HG03342 (cell line): Measurements from ENCODE around the gene HOXA5.

Source experiments
- ATAC-seq: cut with Tn5 transposase; IDR thresholded peaks from one replicate; pipeline ENCODE4 v1.9.1; 2021; ENCODE audit warnings: mild to moderate bottlenecking, moderate library complexity; ENCODE audit not compliant: unreplicated experiment

The HOXA5 gene

DNA sequence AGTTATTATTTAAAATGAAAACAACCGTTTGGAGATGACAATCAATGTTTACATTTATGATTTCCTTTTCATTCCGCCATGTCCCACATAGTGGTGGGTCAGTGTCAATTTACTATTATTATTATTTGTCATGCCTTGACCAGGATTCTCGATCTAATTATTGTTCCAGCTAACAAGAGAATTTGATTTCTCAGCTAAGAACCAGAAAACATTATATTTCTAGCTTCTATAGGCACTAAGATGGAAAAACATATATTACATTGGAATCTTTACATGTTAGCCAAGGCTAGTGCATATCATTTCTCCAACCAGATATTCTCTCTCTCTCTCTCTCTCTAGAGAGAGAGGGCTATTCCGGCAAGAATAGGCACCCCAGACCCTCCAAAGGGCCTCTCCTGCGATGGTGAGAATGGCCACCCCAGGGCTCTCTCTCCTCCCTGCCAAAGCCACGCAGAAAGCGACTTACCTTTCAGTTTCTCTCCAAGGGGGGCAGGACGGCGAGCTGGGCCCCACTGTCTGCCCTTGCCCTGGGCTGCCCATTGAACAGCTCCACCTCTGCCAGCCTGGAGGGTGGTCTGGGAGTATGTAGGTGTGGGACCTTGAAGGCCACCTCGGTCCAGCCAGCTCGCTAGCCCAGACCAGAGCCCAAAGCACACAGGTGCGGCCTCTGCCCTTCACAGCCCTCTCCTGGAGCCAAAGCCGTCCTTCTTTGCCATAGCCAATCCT is 6.5 kb upstream of the HOXA5 start:
- ATAC-seq, result no peak

DNA sequence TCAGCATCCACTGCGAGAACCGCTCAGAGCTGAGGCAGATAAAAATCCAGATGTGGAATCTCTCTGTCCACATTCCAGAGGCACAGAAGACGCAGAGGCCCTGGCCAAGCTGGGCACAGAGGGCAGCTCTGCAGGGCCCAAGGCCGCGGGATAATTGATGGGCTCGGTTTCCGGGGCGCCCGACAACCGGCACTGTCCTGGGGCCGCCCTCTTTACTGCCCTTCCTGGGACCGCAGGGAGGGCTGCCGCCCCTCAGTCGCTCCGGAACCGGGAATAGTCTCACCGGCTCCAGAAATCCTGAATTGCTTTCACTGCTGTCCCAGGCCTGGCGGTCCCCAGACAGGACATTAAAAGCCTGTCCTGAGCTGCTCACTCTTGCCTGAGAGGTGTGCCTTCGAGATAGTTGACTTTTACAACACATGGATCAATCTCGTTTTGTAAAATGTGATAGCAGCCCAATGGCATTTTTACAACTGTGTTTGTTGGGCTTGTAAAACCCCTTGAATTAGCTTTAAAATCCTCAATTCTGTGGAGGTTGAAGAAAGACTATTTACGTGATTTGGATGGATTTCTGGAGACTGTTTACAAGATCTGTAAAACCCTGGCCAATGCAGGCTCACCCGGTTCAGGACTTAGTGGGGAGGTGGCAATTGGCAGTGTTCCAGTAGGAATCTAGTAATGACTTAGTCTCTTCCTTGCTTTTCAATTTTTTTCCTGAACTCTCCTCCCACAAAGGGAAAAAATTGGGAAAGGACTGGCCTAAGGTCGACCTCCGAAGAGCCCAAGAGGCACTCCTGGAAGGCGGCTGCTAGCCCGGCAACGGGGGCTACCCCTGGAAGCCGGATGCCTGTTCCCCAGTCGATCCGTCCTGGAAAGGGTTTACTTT is 5.5 kb upstream of the HOXA5 start:
- ATAC-seq, result no peak

DNA sequence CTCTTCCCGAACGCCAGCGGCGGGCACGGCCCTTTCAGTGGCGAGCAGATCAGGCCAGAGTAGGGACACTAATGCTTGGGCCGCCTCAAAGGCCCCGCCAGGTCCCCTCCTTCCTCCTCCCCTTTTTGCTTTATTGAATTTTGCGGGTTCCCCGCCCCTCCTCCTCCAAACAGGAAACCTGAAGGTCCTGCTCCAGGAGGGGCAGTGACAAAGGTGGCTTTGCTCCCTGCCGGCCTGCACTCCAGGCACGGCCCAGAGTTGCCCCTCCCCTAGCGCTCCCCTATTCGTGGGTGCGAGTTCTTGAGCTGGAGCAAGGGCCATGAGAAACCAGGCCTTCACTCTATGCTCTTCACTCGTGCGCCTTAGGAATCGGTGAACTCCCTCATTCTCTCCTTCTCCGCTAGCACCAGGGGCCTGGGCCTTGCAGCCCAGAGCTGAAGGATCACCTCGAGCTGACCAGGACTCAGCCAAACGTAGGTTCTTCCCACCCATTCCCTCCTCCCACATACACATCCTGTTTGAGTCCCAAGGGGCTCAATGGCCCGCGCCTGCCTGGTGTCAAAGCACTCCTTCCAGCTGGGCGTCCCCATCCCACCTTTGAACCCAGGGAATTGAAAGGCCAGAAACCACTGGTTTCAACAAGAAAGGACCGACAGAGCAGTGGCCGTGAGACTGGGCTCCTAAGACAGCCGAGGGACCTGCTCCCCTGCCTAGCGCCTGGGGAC is 4.7 kb upstream of the HOXA5 start:
- ATAC-seq, result no peak

DNA sequence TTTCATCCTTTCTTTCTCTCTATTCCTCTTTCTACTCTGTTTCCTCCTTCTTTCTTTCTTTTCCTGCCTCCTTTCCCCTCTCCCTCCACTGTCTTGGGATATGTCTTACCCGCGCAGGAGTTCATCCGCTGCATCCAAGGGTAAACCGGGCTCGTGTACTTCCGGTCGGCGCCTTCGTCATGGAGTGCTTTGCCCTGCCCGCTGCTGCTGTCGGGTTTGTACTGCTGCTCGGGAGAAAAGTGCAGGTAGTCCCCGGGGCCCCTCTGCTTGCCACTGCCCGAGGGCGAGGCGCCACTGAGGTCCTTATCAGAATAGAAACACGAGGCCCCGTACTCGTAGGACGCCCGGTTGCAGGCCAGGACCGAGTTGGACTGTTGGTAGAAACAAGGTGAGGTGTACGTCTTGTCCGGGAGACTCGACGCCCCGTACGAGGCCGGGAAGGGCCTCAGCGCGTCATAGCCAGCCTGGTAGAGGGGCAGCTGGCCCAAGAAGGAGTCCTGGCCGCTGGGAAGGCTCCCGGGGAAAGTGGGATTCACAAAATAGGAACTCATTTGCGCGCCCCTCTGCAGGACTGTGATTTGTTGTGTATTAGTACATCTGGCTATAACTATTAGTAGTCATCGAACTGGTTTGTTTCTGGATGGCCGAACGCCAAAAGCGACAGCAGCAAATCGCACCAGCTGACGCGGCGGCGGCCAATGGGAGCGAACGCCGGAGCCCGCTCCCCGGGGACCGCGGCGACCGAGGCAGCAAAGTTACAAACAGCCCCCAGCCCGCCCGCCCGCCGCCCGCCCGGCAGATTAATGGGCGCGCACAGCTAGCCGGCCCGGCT is 3.9 kb upstream of the HOXA5 start, which contains the start of gene HOXA6:
TSS of gene HOXA6 (minus strand) at position 576 of the 832 bp plus-strand sequence. CDS start at position 551, 25 bp downstream.
- no peak for ATAC-seq

DNA sequence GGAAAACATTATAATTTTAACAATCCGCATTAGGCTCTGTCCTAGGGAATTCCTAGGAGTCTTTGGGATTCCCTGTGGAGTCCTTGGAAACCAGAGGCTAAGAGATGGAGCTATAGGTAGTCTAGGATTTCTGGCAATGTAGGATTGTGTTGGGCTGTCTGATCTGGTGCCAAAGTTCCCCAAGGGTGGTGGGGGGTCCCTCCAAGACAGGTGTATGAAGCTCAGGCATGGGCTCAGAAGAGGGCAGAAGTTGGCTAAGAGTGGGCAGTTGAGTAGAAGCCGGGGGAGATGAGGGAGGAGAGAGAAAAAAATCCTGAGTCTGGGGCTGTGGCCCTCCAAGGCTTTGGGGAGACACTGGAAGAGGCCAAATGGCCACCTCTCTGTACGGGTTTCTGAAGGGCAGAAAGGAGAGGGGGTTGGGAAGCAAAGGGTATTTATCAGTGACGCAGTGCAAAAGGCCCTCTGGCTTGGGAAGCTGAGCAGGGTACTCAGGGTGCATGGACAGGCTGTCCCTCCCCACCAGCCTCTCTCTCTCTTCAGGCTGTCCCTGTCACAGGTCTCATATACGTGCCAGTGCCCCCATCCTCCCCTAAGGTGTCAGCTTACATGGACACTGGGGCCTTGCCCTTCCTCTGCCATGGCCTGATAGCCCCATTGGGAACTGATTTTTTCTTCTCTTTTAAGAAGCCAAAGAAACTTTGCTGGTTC is 3.2 kb upstream of the HOXA5 start:
- ATAC-seq, result no peak

DNA sequence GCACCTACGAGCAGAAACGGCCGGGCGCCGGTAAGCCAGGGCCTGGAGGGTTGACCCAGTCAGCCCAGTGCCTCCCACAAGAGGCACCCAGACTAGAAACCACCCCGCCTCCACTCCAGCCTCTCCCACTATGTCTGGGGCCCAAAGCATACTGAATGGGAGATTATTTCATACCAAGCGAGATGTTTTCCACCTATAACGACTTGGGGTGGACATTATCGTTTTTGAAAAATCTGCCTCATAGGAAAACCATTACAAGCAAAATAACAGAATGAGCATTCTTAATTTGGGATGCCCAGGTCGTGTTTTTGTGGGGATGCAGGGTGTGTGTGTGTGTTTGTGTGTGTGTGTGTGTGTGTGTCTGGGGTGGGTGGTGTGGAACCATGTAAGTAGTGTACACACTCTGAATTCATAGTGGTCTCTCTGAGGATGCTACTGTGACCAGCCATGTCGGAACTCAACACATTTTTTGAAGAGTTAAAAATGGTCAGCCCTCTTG is 2.5 kb upstream of the HOXA5 start:
- no peak for ATAC-seq

DNA sequence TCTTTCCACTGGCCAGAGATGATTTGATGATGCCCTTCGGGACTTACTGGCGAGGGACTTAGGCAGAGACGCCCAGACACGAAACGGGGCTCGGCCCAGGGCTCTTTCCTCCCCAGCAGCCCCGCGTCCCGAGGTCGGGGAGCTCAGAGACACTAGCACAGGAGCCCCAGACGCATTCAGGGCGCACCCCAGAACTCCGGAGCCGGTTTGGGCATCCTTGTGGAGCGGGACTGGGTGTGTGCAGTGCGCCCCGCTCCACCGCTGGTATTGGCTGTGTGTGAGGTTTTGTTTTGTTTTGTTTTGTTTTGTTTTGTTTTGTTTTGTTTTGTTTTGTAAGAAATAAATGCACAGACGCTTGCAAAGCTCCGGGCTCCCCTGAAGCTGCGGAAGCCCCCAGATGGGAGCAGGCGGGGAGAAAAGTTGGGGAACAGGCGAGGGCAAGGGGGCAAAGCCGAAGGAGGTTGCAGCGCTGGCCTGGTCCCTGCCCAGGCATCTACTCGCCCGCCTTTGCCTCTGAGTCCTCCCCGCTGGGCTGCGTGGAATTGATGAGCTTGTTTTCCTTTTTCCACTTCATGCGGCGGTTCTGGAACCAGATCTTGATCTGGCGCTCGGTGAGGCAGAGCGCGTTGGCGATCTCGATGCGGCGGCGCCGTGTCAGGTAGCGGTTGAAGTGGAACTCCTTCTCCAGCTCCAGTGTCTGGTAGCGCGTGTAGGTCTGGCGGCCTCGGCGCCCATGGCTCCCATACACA is 1.9 kb upstream of the HOXA5 start:
- ATAC-seq, result no peak

DNA sequence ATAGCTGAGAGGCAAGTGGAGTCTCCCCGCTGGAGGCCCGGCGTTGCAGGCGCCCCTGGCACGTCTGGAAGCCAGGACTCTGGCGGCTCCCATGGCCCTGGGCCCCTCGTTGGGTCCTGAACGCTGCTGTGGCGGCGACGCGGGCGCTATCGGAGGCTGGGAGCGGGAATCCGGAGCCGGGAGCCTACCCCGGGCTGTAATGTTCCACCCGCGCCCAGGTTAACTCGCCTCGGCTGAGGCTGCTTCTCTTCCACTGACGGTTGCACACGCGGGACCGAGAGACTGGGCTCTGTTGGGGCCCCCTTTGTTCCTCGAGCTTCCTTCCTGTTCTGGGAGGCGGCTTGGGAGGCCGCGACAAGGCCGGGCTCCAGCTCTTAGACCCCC is 1.3 kb upstream of the HOXA5 start:
- ATAC-seq, result no peak

DNA sequence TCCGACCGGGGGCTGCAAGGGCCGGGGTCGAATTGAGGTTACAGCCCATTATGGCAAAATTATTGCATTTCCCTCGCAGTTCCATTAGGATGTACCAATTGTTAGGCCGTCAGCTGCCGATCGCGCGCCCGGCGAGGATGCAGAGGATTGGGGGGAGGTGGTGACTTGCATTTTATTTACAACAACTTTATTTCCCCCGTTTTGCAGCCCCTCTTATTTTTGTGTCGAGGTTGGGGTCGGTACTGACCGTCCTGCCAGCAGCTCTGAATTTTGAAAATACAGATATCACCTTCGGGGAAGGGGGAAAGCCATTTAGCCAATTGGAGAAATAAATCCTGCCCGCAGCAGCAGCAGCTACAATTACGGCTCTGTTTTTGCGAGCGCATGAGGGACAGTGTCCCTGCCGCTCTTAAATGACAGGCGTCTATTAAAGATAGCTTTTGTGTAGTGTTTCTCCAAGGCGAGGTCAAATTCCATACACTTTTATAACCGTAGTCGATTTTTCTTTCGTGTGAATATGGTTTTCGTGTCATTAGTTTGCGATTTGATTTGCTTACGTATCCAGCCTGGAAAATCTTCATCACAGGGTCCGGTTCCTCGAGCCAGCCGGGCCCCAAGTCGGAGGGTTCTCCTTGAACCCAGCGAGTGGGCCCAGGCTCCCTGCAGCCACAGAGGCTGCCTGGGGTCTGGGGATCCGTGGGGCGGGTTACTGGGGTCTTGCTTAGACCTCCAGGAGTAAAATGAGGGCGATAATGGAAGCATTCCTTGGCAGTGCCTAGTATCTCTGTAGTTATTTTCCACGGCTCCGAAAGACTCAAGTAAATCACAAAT is 684 bp upstream of the HOXA5 start:
- no peak for ATAC-seq

DNA sequence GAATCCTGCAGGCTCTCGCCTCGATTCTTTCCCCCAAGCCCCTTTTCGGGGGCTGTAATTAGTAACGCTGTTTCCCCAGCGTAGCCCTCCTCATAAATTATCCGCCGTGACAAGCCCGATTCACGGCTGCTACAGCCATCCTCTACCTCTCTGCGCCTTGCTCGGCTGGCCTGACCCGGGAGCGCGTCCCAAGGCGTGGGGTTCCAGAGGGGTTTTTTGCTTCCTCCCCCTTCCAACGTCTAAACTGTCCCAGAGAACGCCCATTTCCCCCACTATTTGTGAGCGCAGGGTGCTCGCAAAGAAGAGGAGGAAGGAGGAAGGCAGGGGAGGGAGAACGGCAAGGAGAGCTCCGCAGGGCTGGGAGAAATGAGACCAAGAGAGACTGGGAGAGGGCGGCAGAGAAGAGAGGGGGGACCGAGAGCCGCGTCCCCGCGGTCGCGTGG is 880 bp downstream of the HOXA5 start:
- ATAC-seq, result no peak

DNA sequence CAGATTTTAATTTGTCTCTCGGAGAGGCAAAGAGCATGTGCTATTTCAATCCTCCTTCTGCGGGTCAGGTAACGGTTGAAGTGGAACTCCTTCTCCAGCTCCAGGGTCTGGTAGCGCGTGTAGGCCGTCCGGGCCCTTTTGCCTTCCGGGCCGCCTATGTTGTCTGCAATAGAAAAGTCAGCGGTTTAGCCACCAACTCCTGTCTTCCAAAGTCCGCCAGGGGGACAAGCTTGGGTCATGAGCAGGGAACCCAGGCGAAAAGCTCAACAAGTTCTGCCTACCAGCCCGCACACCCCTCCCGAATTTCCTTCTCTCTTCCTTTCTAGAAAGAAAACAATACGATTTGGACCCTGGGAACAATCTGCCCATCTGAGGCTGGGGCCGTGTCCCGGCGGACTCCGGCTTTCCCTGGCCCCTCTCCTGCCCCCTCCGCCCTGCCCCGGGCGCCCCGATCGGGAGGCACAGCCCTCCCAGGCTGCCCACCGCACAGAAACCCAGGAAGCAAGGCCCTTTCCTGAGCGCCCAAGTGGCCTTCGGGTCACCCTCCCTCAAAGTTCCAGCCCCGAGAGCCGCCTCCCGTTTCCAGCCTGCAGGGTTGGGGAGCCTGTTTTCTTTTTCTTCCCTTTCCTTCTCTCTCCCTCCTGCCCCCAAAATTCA is 1.4 kb downstream of the HOXA5 start:
- no peak for ATAC-seq

DNA sequence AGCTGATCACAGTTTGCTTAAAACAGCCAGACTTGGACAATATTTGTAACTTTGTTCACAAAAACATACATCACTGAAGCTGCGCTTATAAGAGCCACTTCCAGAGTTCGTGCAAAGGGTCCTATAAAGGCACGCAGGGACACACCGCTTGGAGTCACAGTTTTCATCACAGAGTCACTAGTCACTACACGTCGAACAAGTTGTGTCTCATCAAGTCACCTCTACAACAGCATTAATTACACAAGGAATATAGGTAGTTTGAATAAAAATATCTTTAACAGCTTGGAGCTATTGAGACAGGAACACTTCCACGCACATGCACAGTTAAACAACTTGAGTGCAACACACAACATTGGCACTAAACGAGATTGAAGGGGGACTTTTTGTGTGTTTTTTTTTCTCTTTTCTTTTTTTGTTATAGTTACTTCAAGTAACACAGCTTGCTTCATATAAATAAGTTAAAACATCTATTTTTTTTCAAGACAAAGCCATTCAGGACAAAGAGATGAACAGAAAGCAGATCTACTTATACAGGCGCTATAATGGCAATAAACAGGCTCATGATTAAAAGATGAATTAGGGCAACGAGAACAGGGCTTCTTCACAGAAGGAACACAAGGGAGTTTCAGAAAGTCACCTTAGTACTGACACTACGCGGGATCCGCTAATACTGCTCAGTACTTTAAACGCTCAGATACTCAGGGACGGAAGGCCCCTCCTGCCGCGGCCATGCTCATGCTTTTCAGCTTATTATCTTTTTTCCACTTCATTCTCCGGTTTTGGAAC is 2.2 kb downstream of the HOXA5 start:
- ATAC-seq, result no peak

DNA sequence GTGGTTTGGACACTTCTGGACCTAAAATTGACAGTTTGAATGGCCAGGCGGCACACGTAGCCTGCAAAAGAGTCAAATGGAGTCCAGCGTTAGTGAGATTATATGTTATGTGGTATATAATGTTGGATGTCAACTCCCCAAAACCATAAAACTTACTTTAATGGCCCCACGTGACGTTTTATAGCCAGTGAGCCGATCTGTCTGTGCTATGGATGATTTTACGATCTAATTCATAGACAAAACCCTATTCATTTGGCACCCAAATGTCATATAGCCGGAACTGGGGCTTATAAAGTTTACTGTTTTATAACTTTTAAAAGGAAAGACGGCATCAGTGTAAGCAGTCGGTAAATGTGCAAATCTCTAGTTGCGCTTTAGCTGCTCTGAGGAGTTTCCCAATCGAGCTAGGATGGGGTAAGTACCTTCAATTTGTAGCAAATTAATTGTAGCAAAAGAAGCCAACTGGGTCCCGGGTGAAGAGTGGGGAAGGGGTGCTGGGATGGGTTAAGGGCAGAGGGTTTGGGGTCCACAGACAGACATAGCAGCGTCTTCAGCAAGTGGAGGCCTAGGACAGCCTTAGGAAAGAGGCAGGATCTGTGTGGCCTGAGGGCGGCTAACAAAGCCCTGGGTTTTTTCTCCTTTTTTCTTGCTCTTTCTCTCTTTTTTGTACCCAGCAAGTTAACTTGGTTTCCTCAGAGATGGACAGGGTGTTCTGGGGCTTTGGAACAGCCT is 3.2 kb downstream of the HOXA5 start:
- ATAC-seq, result no peak

DNA sequence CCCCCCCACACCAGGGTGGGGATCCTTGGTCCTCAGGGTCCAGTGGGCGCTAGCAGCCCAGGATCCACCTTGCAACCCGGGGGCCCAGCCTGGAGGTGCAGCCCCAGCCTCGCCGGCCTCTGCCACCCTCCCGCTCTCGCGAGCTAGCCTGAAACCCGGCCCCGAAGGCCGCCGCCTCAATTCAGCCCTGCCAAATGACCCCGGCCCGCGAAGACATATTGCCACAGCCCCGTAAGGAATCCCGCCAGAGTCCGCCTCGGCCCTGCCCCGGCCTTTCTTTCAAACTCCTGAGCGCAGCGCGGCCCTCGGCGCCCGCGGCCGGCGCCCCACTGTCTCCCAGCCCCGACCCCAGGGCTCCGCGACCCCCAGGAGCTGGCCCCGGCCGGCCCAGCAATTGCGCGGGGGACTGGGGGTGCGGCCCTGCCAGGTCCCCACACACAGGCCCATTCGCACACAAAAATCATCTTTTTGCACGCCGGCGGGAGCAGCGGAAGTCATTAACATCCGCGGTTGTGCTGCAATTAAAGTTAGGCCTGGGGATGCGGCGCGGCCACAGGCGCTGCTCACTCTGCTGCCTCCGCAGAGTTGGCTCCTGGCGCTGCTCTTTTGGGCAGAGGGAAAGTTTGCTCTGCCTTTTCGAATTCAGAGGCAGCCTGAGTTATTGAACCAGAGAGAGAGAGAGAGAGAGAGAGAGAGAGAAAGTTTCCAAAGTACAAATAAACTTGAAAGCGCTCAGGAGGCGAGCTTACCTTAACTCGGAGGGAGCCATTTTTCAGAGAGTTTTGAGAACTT is 4.0 kb downstream of the HOXA5 start:
- no peak for ATAC-seq

DNA sequence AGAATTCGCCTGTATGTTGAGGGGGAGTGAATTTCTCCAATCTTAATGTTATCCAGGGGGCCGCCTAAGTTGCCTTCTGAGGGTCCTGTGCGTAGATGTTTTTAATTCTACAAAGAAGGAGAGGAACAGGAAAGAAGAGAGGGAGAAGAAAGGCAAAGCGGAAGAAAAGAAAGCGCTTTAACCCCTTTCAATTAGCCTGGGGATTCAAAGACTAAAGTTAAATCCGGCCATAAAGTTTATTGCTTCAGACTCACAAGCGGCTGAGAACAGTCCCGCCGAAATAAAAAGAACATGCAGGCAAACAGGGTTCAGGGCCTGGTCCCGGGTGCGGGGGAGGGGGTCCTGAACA is 4.5 kb downstream of the HOXA5 start:
- no peak for ATAC-seq

DNA sequence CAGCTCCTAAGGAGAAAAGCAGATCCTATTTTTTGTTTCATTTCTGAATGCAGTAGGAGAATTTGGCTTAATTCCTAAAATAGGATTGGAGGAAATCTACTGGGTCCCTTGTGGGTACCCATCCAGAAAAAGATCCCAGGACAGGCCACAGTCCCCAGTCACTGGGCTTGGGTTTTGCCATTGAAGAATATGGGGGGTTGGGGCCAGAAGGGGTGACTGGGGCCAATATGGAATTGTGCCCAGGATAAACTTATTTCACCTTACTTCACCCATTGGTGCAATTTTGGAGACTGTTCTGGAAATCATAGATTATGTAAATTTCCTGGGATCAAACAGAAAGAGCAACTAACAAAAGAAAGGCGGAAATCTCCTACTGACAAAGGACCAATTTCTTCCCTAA is 5.0 kb downstream of the HOXA5 start:
- ATAC-seq, result no peak
